HepG2 (cell line): ENCODE data around the gene RHBDF2. TPM values are rescaled to one million over a fixed set of nuclear protein-coding genes. Genes with fewer than 3 reads are reported as not detected.

ENCODE experiments used
- CBX5 ChIP-seq: sonication (generic); formaldehyde crosslinking; IDR thresholded peaks from 2 replicates; pipeline ENCODE4 v1.4.0; 2020; ENCODE audit warnings: missing genetic modification reagents, borderline replicate concordance
- CREB1 ChIP-seq, 2 experiments: fragments of 450-650 bp in 1 of 2; IDR thresholded peaks; 2 replicates each; pipeline ENCODE4 v1.6.1; 2016 to 2017; ENCODE audit warnings: control low read depth in 1 of 2, mild to moderate bottlenecking in 1 of 2, missing compliant biosample characterization in 1 of 2, missing genetic modification characterization in 1 of 2
- EP300 ChIP-seq, 3 experiments: sonication (generic) in 1 of 3; formaldehyde crosslinking in 1 of 3; IDR thresholded peaks; 2 replicates each; pipeline versions ENCODE4 v1.5.1 to v1.6.1; 2011 to 2020; ENCODE audit warnings: low read depth in 2 of 3, low read length in 2 of 3, borderline replicate concordance in 1 of 3, improper control_type of control experiment in 1 of 3, mild to moderate bottlenecking in 1 of 3, missing genetic modification reagents in 1 of 3, moderate library complexity in 1 of 3
- FOXK1 ChIP-seq: sonication (generic); formaldehyde crosslinking; IDR thresholded peaks from 2 replicates; pipeline ENCODE4 v1.4.0; 2020; ENCODE audit warnings: low read depth, missing genetic modification reagents, borderline replicate concordance
- KLF16 ChIP-seq, 2 experiments: sonication (generic) in 1 of 2; formaldehyde crosslinking in 1 of 2; IDR thresholded peaks; 2 replicates each; pipeline versions ENCODE4 v1.6.1 to v1.8.0; 2016 to 2023; ENCODE audit warnings: missing genetic modification reagents in 2 of 2, missing compliant biosample characterization in 1 of 2
- MIXL1 ChIP-seq: IDR thresholded peaks from 2 replicates; pipeline ENCODE4 v1.6.1; 2016
- PHF21A ChIP-seq: sonication (generic); formaldehyde crosslinking; IDR thresholded peaks from 2 replicates; pipeline ENCODE4 v1.5.0; 2020; ENCODE audit warnings: mild to moderate bottlenecking, missing genetic modification reagents
- TFAP4 ChIP-seq: sonication (generic); IDR thresholded peaks from 2 replicates; pipeline ENCODE4 v1.6.1; 2016; ENCODE audit warnings: low read depth, borderline replicate concordance
- ZNF430 ChIP-seq: sonication (generic); formaldehyde crosslinking; IDR thresholded peaks from 2 replicates; pipeline ENCODE4 v1.9.0; 2021; ENCODE audit warnings: mild to moderate bottlenecking, missing genetic modification reagents
- ZNF768 ChIP-seq: sonication (generic); formaldehyde crosslinking; IDR thresholded peaks from 2 replicates; pipeline ENCODE4 v1.4.0; 2020; ENCODE audit warnings: missing genetic modification reagents
- polyA plus RNA-seq, 8 experiments: library from polyadenylated mRNA; depleted of rRNA in 3 of 8; stranded (reverse) in 7 of 8; unstranded in 1 of 8; fragments of >200 nt; fragmentation: Illumina TruSeq in 4 of 8; extraction: Trizol in 4 of 8; gene quantifications; 2 replicates each; pipeline versions ENCODE4 v1.2.1 to v1.2.3, GENCODE V29; 2011 to 2016; ENCODE audit warnings: low read depth in 4 of 8, missing spikeins in 1 of 8, mixed read lengths in 1 of 8; ENCODE audit not compliant: insufficient read depth in 1 of 8
- total RNA-seq, 5 experiments: library from RNA; depleted of rRNA; stranded (reverse); fragments of >200 nt; fragmentation: Illumina TruSeq; extraction: Trizol; gene quantifications; 2 replicates each; pipeline ENCODE4 v1.2.3, GENCODE V29; 2016; ENCODE audit warnings: low read depth in 1 of 5
- TF ChIP-seq, protein P1 (sequence below): sonication (generic); formaldehyde crosslinking; IDR thresholded peaks from 2 replicates; pipeline ENCODE4 v1.4.0; 2020; ENCODE audit warnings: mild to moderate bottlenecking, missing genetic modification reagents
- TF ChIP-seq, protein P2 (sequence below): sonication (generic); formaldehyde crosslinking; IDR thresholded peaks from 2 replicates; pipeline ENCODE4 v1.4.0; 2020; ENCODE audit warnings: missing genetic modification reagents, borderline replicate concordance

RHBDF2 gene
- total and polyA plus RNA-seq, 2 of the 13 experiments (the other 11 are each of a cell fraction or from before 2014, with no cell fraction given): 7.8 to 24.2 TPM

- TF ChIP-seq, protein P1, sequence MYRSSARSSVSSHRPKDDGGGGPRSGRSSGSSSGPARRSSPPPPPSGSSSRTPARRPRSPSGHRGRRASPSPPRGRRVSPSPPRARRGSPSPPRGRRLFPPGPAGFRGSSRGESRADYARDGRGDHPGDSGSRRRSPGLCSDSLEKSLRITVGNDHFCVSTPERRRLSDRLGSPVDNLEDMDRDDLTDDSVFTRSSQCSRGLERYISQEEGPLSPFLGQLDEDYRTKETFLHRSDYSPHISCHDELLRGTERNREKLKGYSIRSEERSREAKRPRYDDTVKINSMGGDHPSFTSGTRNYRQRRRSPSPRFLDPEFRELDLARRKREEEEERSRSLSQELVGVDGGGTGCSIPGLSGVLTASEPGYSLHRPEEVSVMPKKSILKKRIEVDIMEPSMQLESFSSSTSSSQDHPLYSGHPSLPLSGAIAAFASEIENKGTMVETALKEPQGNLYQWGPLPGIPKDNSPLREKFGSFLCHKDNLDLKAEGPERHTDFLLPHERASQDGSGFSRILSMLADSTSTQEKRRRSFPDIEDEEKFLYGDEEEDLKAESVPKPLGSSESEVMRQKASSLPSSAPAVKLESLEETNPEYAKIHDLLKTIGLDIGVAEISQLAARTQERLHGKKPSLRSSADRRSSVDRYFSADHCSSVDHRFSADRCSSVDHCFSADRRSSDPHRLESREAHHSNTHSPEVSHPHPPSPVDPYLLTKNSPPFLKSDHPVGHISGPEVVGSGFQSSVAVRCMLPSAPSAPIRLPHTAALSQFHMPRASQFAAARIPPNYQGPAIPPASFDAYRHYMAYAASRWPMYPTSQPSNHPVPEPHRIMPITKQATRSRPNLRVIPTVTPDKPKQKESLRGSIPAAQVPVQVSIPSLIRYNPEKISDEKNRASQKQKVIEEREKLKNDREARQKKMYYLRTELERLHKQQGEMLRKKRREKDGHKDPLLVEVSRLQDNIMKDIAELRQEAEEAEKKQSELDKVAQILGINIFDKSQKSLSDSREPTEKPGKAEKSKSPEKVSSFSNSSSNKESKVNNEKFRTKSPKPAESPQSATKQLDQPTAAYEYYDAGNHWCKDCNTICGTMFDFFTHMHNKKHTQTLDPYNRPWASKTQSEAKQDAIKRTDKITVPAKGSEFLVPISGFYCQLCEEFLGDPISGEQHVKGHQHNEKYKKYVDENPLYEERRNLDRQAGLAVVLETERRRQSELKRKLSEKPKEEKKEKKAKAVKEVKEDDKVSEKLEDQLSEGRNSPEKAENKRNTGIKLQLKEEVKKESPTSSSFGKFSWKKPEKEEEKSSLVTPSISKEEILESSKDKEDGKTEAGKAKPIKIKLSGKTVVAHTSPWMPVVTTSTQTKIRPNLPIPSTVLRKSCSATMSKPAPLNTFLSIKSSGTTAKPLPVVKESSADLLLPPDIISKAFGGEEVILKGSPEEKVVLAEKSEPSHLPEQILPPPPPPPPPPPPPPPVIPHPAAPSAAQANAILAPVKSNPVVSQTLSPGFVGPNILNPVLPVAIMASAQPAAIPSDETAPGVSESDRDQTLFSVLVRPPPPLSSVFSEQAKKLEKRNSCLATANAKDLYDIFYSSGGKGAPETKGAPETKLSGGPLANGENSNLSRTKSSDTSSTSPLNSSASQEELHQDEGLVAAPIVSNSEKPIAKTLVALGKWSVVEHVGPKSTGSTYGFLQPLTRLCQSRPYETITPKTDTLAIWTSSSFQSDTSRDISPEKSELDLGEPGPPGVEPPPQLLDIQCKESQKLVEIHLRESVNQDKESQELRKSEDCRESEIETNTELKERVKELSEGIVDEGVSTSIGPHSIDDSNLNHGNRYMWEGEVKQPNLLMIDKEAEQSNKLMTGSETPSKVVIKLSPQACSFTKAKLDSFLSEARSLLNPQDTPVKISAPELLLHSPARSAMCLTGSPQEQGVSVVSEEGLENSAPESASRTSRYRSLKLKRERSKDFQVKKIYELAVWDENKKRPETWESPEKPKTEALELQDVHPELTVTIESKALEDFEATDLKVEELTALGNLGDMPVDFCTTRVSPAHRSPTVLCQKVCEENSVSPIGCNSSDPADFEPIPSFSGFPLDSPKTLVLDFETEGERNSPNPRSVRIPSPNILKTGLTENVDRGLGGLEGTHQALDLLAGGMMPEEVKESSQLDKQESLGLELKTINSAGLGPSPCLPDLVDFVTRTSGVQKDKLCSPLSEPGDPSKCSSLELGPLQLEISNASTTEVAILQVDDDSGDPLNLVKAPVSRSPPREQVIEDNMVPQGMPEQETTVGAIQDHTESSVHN (CRISPR knock-in tag): no peak
- TF ChIP-seq TFAP4: no peak; the same call in 1 of the 2 replicates
- TF ChIP-seq ZNF768 (CRISPR knock-in tag): no peak; the same call in 1 of the 2 replicates
- TF ChIP-seq EP300 (IDR thresholded peaks at IDR 0.05; ENCODE audit: low read depth in 2 of 2, low read length in 2 of 2): 0 out of 4 replicates have a peak, but pooled peaks of 1 of the 2 experiments have one; percentile 24
- TF ChIP-seq EP300 (CRISPR knock-in tag; IDR thresholded peaks at IDR 0.05; ENCODE audit: borderline replicate concordance): no peak
- peak; percentile 12; the same call in 1 of the 2 replicates for TF ChIP-seq MIXL1 (CRISPR knock-in tag)
- 0 out of 4 replicates have a peak, but pooled peaks of 1 of the 2 experiments have one; percentile 7 for TF ChIP-seq KLF16 (CRISPR knock-in tag; IDR thresholded peaks at IDR 0.05)
- TF ChIP-seq FOXK1: peak; percentile 5; the same call in 1 of the 2 replicates
- TF ChIP-seq, protein P2, sequence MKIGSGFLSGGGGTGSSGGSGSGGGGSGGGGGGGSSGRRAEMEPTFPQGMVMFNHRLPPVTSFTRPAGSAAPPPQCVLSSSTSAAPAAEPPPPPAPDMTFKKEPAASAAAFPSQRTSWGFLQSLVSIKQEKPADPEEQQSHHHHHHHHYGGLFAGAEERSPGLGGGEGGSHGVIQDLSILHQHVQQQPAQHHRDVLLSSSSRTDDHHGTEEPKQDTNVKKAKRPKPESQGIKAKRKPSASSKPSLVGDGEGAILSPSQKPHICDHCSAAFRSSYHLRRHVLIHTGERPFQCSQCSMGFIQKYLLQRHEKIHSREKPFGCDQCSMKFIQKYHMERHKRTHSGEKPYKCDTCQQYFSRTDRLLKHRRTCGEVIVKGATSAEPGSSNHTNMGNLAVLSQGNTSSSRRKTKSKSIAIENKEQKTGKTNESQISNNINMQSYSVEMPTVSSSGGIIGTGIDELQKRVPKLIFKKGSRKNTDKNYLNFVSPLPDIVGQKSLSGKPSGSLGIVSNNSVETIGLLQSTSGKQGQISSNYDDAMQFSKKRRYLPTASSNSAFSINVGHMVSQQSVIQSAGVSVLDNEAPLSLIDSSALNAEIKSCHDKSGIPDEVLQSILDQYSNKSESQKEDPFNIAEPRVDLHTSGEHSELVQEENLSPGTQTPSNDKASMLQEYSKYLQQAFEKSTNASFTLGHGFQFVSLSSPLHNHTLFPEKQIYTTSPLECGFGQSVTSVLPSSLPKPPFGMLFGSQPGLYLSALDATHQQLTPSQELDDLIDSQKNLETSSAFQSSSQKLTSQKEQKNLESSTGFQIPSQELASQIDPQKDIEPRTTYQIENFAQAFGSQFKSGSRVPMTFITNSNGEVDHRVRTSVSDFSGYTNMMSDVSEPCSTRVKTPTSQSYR (CRISPR knock-in tag): no peak
- TF ChIP-seq CBX5 (CRISPR knock-in tag): no peak
- TF ChIP-seq PHF21A (CRISPR knock-in tag): peak; percentile 87
- no peak for TF ChIP-seq CREB1 (IDR thresholded peaks at IDR 0.05)
- TF ChIP-seq CREB1 (CRISPR knock-in tag; IDR thresholded peaks at IDR 0.05): no peak
- no peak for TF ChIP-seq ZNF430 (CRISPR knock-in tag)
These were observed 47.4 kb upstream of the RHBDF2 start (continued) for GRCh38 chr17:76548378-76549214.
